BJ (cell line): ENCODE measurements around the gene DUT. TPM values are rescaled to one million over a fixed set of nuclear protein-coding genes. Genes with fewer than 3 reads are reported as not detected.

Experiments used
- CTCF ChIA-PET: fragments of 350-600 bp; formaldehyde crosslinking; extraction: SDS; loops from one replicate; lab custom pipeline; 2021; ENCODE audit warnings: antibody characterized with exemption, inconsistent platforms; lab: Yijun Ruan, JAX
- POLR2A ChIA-PET: fragments of 300-600 bp; sonication (Branson Sonifier 250); formaldehyde crosslinking; extraction: SDS; loops from one replicate; lab custom pipeline; 2021; ENCODE audit warnings: antibody characterized with exemption; lab: Charles Lee
- DNase-seq: peaks from one replicate; pipeline ENCODE4 v3.0.0-alpha.2; 2011; ENCODE audit warnings: low read depth
- H3K27me3 ChIP-seq: 2 replicates; pipeline ENCODE4 v1.6.0; 2011; ENCODE audit warnings: low read length; ENCODE audit not compliant: control insufficient read depth, insufficient read depth
- H3K36me3 ChIP-seq: 2 replicates; pipeline ENCODE4 v1.5.1; 2011; ENCODE audit warnings: low read length; ENCODE audit not compliant: control insufficient read depth, insufficient read depth
- H3K4me3 ChIP-seq: 2 replicates; pipeline ENCODE4 v1.5.1; 2011; ENCODE audit warnings: low read depth, mild to moderate bottlenecking, control low read depth, low read length
- polyA plus RNA-seq: library from polyadenylated mRNA; depleted of rRNA; stranded (reverse); fragments of >200 nt; gene quantifications from 2 replicates; pipeline ENCODE4 v1.2.3, GENCODE V29; 2011; rRNA removed
- small RNA-seq: library from RNA; depleted of rRNA; stranded (forward); fragments of <200 nt; gene quantifications from one replicate; pipeline ENCODE3, GENCODE V24; 2012; ENCODE audit warnings: low replicate concordance, low read depth; ENCODE audit not compliant: insufficient read length
- TF ChIP-seq, protein P1 (sequence below): IDR thresholded peaks from 2 replicates; pipeline ENCODE4 v1.5.1; 2011; ENCODE audit warnings: low read depth, mild to moderate bottlenecking, control low read depth, inconsistent platforms, low read length, moderate library complexity; ENCODE audit not compliant: insufficient read depth

DUT gene
- polyA plus RNA-seq, 1 experiment = 49.3 TPM

DNA sequence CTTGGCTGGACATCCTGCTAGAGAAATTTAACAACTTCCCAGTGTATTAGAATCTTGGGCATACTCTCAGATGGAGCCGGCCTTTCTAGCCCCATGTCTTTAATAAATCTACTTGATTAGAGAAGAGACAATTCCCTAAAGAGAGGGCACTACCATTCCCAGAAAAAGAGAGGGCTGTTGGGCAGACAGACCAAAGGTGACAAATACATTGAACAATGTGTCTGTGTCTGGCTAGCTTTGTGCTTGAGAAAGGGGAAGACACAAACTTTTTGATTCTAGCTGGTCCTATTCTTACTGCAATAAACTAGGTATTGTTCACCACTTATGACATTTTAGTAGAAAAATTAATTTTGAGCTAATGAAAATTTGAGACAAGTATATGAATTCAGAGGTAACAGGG is 57.7 kb downstream of the DUT start:
- TF ChIP-seq, protein P1, sequence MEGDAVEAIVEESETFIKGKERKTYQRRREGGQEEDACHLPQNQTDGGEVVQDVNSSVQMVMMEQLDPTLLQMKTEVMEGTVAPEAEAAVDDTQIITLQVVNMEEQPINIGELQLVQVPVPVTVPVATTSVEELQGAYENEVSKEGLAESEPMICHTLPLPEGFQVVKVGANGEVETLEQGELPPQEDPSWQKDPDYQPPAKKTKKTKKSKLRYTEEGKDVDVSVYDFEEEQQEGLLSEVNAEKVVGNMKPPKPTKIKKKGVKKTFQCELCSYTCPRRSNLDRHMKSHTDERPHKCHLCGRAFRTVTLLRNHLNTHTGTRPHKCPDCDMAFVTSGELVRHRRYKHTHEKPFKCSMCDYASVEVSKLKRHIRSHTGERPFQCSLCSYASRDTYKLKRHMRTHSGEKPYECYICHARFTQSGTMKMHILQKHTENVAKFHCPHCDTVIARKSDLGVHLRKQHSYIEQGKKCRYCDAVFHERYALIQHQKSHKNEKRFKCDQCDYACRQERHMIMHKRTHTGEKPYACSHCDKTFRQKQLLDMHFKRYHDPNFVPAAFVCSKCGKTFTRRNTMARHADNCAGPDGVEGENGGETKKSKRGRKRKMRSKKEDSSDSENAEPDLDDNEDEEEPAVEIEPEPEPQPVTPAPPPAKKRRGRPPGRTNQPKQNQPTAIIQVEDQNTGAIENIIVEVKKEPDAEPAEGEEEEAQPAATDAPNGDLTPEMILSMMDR = no peak
- Histone ChIP-seq H3K36me3 (no peaks in the 10 kb centered on the region), H3K4me3 (no peak overlapping the region), H3K27me3 (no peaks in the 10 kb centered on the region)
- DNase-seq = no peak
- CTCF ChIA-PET = interaction anchor here (0.6 to 0.7 kb wide), 2 partner anchors 119 to 305 kb away, joined by 3 read pairs; no protein-coding TSS in a partner anchor
- POLR2A ChIA-PET = no interaction called here

DNA sequence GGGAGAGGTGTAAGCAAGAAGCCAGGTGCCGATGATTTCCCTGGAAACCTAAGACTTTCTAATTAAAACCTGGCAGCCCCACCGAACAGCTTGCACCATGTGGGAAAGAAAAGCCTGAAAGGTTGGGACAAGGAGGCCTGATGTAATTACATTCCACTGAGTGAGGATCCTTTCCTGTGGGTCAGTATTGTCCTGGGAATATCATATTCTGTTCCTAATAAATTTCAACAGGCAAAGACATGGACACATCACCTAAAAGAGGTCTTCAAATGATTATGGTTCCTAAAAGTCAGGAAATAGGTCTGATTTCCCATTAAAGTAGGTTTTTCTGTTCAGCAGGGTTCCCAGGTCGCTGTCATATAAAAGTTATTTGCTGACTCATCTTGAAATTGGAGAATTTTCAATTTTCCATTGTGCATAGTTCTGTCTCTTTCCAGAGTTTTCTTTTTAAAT is 58.5 kb downstream of the DUT start:
- CTCF ChIA-PET = interaction anchor here (0.6 kb wide), 1 partner anchor 119 kb away, joined by 3 read pairs; no protein-coding TSS in a partner anchor
- TF ChIP-seq, protein P1 = no peak
- H3K36me3 ChIP-seq = no peaks in the 10 kb centered on the region
- DNase-seq = no peak
- no peaks in the 10 kb centered on the region for H3K27me3 ChIP-seq
- H3K4me3 ChIP-seq = no peak overlapping the region
- POLR2A ChIA-PET = no interaction called here

DNA sequence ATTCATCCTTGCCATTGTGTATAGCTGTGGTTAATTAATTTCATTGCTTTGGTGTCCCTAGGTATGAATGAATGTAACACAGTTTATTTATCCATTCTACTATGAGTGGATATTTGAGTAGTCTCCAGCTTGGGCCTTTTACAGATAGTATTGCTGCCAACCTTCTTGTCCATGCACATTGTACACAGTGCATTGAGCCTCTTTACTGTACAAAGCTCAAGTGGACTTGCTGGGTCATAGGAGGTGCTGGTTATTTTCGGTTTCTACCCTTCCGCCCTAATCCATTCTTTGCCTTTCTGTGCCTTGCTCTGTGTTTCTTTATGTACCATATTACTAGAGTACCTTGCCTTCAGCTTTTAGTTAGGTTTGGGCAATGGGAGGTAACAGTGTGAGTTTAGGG is 60.7 kb downstream of the DUT start:
- Histone ChIP-seq H3K27me3 (no peaks in the 10 kb centered on the region), H3K36me3 (no peaks in the 10 kb centered on the region), H3K4me3 (no peak overlapping the region)
- DNase-seq = no peak
- CTCF ChIA-PET = interaction anchor here (1.8 kb wide), 1 partner anchor 39 kb away, joined by 3 read pairs; no protein-coding TSS in a partner anchor
- POLR2A ChIA-PET = no interaction called here
- TF ChIP-seq, protein P1 = no peak

DNA sequence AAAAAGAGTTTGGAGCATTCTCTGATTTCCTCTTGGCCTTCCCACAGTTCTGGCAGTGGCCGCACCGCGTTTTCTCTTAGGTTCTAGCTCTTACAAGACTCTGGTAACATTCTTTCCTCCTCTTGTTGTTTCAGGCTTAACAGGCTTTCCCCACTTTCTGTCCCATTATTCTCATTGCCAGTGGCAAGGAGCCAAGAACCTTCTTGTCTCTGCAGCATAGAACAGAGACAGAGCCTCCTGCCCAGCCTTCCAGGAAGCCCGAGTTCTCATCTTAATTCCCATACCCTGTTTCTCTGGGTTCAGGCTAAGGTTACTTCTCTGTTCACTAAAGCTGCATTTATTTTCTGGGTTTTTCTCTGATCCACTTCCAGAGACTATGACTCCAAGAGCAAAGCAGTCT is 61.1 kb downstream of the DUT start:
- TF ChIP-seq, protein P1 = no peak
- CTCF ChIA-PET = interaction anchor here (1.8 kb wide), 1 partner anchor 40 kb away, joined by 3 read pairs; no protein-coding TSS in a partner anchor
- POLR2A ChIA-PET = interaction anchor here (0.6 kb wide), 1 partner anchor 91 kb away, joined by 3 read pairs; no protein-coding TSS in a partner anchor
- Histone ChIP-seq H3K36me3 (no peaks in the 10 kb centered on the region), H3K27me3 (no peaks in the 10 kb centered on the region), H3K4me3 (no peak overlapping the region)
- no peak for DNase-seq

Small RNA genes lying within 50 kb of the gene (small RNA-seq; reads per million reads assigned to genes)
- gene RF00019 = not detected

Other genes starting within 250 kb of the DUT start
- gene SLC24A5, start 210.4 kb upstream of the DUT start, polyA plus RNA-seq = not detected in 2 replicates
- 5.5 and 11.8 TPM in 2 replicates for gene MYEF2, start 153.1 kb upstream of the DUT start, polyA plus RNA-seq
- gene CTXN2, start 139.8 kb upstream of the DUT start, polyA plus RNA-seq = not detected in 2 replicates
- not detected in 2 replicates for gene SLC12A1, start 125.1 kb upstream of the DUT start, polyA plus RNA-seq